ENCODE measurements around the gene SON.

- TF ChIP-seq GATA2 (IDR thresholded peaks at IDR 0.05; ENCODE audit: low read depth, low read length) (no peak), GATA3 (IDR thresholded peaks at IDR 0.05; ENCODE audit: low read depth, low read length) (no peak)
Observed at GRCh38 chr21:33622253-33622652, 79.4 kb downstream of the SON start.

Measured in SH-SY5Y (cell line).